Liver (tissue), 9 donors: Measurements from ENCODE around the gene PCDHB5. TPM values are rescaled to one million over a fixed set of nuclear protein-coding genes. Genes with fewer than 3 reads are reported as not detected.
"Not testable (repeated sequence)": the region's sequence is repeated elsewhere in the genome, so short reads cannot be mapped to it uniquely, and the experiment has no call there.

Experiments
- DNase-seq: peaks from one replicate; pipeline ENCODE4 v3.0.0-alpha.2; 2017; ENCODE audit warnings: low spot score
- H3K27ac ChIP-seq, 2 donors: one replicate each; pipeline ENCODE4 v1.7.0; 2013; ENCODE audit warnings: inconsistent platforms in 2 of 2, low read length in 2 of 2, control low read depth in 1 of 2, low read depth in 1 of 2, mild to moderate bottlenecking in 1 of 2
- H3K27me3 ChIP-seq, 4 donors: one replicate each; pipeline versions ENCODE4 v1.6.1 to v1.7.0; 2013; ENCODE audit warnings: low read length in 3 of 4, inconsistent platforms in 1 of 4, mild to moderate bottlenecking in 1 of 4, moderate library complexity in 1 of 4; ENCODE audit not compliant: control insufficient read depth in 4 of 4, insufficient read depth in 4 of 4
- H3K36me3 ChIP-seq, 4 donors: one replicate each; pipeline versions ENCODE4 v1.6.1 to v1.7.0; 2013; ENCODE audit warnings: low read length in 3 of 4, mild to moderate bottlenecking in 3 of 4, low read depth in 1 of 4, moderate library complexity in 1 of 4; ENCODE audit not compliant: control insufficient read depth in 4 of 4, insufficient read depth in 3 of 4
- H3K4me1 ChIP-seq, 4 donors: one replicate each; pipeline versions ENCODE4 v1.6.1 to v1.7.0; 2013; ENCODE audit warnings: low read length in 3 of 4, mild to moderate bottlenecking in 3 of 4, moderate library complexity in 1 of 4; ENCODE audit not compliant: control insufficient read depth in 4 of 4, insufficient read depth in 4 of 4
- H3K4me3 ChIP-seq, 3 donors: one replicate each; pipeline versions ENCODE4 v1.6.1 to v1.7.0; 2013; ENCODE audit warnings: low read length in 3 of 3, control low read depth in 1 of 3, low read depth in 1 of 3, mild to moderate bottlenecking in 1 of 3
- H3K9ac ChIP-seq, 2 donors: one replicate each; pipeline ENCODE4 v1.7.0; 2013; ENCODE audit warnings: low read length in 2 of 2, mild to moderate bottlenecking in 2 of 2, moderate library complexity in 2 of 2, control low read depth in 1 of 2, low read depth in 1 of 2
- H3K9me3 ChIP-seq, 4 donors: one replicate each; pipeline versions ENCODE4 v1.6.1 to v1.7.0; 2013; ENCODE audit warnings: low read length in 3 of 4; ENCODE audit not compliant: control insufficient read depth in 4 of 4
- EGR1 ChIP-seq, 2 donors: IDR thresholded peaks; 2 replicates each; pipeline ENCODE4 v1.6.1; 2016 to 2018; ENCODE audit warnings: antibody characterized with exemption in 2 of 2, low read depth in 2 of 2
- GABPA ChIP-seq, 2 donors: IDR thresholded peaks in 1 of 2; conservative IDR thresholded peaks in 1 of 2; 2 replicates each; pipeline ENCODE4 v1.6.1; 2016; ENCODE audit warnings: antibody characterized with exemption in 2 of 2, mild to moderate bottlenecking in 1 of 2, moderate library complexity in 1 of 2
- NR2F2 ChIP-seq: IDR thresholded peaks from 2 replicates; pipeline ENCODE4 v1.6.1; 2016; ENCODE audit warnings: antibody characterized with exemption
- RAD21 ChIP-seq, 2 donors: IDR thresholded peaks; 2 replicates each; pipeline ENCODE4 v1.6.1; 2016; ENCODE audit warnings: antibody characterized with exemption in 2 of 2, mild to moderate bottlenecking in 2 of 2
- WGBS: extraction: QIAGEN DNeasy Blood & Tissue Kit; methylation state at CpG from one replicate; pipeline ENCODE4 v1.1.7; 2013; 5-methylcytosine and 5-hydroxymethylcytosine counted together
- polyA plus RNA-seq, 2 donors: library from polyadenylated mRNA; stranded (reverse) in 1 of 2; unstranded in 1 of 2; fragments of 200-250 nt in 1 of 2; fragments of >200 nt in 1 of 2; fragmentation: Nextera tagmentation in 1 of 2; extraction: Ambion mirVana in 1 of 2; gene quantifications; one replicate each; pipeline versions ENCODE4 v1.2.1 to v1.2.3, GENCODE V29; 2013 to 2015
- total RNA-seq, 2 donors: library from RNA; depleted of rRNA; stranded (reverse); fragments of >200 nt; gene quantifications; one replicate each; pipeline ENCODE4 v1.2.3, GENCODE V29; 2014
- TF ChIP-seq, protein P1 (sequence below): fragments of 150-350 bp; IDR thresholded peaks from 2 replicates; pipeline ENCODE4 v1.5.1; 2017; ENCODE audit warnings: improper control_type of control experiment, low read depth, low read length; ENCODE audit not compliant: missing input control
- donor health status: healthy.
- donor health status: healthy.
- donor health status: healthy.
- donor health status: healthy.
- donor health status: healthy.

The PCDHB5 gene
- total and polyA plus RNA-seq, 4 donors = 0.17 to 0.42 (median 0.38) TPM

DNA sequence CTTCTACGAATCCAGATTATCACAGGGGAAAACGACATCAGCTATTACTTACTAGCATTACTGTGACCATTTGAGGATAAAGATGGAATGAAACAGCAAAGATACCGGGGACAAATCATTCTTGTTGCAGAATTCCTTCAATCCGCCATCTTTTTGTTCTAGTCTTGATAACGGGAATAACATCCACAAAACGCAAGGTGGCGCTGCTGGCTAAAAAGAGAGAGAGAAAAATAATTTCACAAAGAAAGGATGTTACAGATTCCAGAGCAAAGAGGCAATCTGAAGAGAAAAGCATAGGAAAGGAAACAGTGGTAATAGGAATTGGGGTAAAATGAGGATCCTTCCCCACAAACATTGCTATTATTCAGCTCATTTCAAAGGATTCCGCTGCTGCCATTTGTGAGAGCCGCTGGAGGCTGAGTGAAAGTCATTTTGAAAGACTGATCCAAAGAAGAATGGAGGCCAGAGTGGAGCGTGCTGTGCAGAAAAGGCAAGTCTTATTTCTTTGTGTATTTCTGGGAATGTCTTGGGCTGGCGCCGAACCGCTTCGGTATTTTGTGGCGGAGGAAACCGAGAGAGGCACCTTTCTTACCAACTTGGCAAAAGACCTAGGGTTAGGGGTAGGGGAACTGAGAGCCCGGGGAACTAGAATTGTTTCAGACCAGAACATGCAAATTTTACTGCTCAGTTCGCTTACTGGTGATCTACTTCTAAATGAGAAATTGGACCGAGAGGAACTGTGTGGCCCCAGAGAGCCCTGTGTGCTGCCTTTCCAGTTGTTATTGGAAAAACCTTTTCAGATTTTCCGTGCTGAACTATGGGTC, 37.6 kb downstream of the PCDHB5 start, which contains the start of gene PCDHB7:
PCDHB7 (plus strand) TSS at position 264 of the 824 bp plus-strand sequence; CDS start at position 456, 192 bp downstream.
- peaks cover 0 to 12% (median 4%) of the 10 kb centered on the region in 4 donors for H3K27me3 ChIP-seq
- no peak within 1 kb of the TSS for H3K9ac ChIP-seq
- peaks cover 11 to 52% (median 22%) of the 10 kb centered on the region in 4 donors for H3K9me3 ChIP-seq

DNA sequence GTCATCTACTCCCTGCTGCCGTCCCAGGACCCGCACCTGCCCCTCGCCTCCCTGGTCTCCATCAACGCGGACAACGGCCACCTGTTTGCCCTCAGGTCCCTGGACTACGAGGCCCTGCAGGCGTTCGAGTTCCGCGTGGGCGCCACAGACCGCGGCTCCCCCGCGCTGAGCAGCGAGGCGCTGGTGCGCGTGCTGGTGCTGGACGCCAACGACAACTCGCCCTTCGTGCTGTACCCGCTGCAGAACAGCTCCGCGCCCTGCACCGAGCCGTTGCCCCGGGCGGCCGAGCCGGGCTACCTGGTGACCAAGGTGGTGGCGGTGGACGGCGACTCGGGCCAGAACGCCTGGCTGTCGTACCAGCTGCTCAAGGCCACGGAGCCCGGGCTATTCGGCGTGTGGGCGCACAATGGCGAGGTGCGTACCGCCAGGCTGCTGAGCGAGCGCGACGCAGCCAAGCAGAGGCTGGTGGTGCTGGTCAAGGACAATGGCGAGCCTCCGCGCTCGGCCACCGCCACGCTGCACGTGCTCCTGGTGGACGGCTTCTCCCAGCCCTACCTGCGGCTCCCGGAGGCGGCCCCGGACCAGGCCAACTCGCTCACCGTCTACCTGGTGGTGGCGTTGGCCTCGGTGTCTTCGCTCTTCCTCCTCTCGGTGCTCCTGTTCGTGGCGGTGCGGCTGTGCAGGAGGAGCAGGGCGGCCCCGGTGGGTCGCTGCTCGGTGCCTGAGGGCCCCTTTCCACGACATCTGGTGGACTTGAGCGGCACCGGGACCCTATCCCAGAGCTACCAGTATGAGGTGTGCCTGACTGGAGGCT, 39.5 kb downstream of the PCDHB5 start:
- H3K27me3 ChIP-seq = peaks cover 0 to 12% (median 3%) of the 10 kb centered on the region in 4 donors
- 36% methylated on average over 79 of the region's 79 CpGs for WGBS

More for the DNA sequence above, 37.6 kb downstream of the PCDHB5 start, which contains the start of gene PCDHB7:
- no peak within 1 kb of the TSS for H3K27ac ChIP-seq
- H3K4me1 ChIP-seq = no peaks in the 10 kb centered on the region
- peak in 1 of 2 donors; percentile 23 for TF ChIP-seq RAD21 (IDR thresholded peaks at IDR 0.05)
- TF ChIP-seq, protein P1, sequence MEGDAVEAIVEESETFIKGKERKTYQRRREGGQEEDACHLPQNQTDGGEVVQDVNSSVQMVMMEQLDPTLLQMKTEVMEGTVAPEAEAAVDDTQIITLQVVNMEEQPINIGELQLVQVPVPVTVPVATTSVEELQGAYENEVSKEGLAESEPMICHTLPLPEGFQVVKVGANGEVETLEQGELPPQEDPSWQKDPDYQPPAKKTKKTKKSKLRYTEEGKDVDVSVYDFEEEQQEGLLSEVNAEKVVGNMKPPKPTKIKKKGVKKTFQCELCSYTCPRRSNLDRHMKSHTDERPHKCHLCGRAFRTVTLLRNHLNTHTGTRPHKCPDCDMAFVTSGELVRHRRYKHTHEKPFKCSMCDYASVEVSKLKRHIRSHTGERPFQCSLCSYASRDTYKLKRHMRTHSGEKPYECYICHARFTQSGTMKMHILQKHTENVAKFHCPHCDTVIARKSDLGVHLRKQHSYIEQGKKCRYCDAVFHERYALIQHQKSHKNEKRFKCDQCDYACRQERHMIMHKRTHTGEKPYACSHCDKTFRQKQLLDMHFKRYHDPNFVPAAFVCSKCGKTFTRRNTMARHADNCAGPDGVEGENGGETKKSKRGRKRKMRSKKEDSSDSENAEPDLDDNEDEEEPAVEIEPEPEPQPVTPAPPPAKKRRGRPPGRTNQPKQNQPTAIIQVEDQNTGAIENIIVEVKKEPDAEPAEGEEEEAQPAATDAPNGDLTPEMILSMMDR = peak; percentile 24
- no peak for TF ChIP-seq NR2F2
- WGBS = 22% methylated on average over 20 of the region's 20 CpGs
- H3K4me3 ChIP-seq = peak within 1 kb of the TSS in 2 of 3 donors; percentile 28 to 39
- no peak for DNase-seq
- H3K36me3 ChIP-seq = peaks cover 0 to 2% (median 0%) of the 10 kb centered on the region in 4 donors

GRCh38 chr5:141175933-141176332, 40.9 kb downstream of the PCDHB5 start:
- TF ChIP-seq EGR1 (IDR thresholded peaks at IDR 0.05; ENCODE audit: low read depth in 2 of 2) (no peak), GABPA (IDR thresholded peaks at IDR 0.05 in 1 of 2, conservative IDR thresholded peaks at IDR 0.05 in 1 of 2) (no peak)
- Histone ChIP-seq H3K4me1 (no peaks in the 10 kb centered on the region), H3K27me3 (peaks cover 0 to 15% (median 3%) of the 10 kb centered on the region in 4 donors), H3K27ac (no peak overlapping the region), H3K4me3 (no peak overlapping the region), H3K9me3 (peaks cover 20 to 49% (median 32%) of the 10 kb centered on the region in 4 donors), H3K9ac (no peak overlapping the region), H3K36me3 (no peaks in the 10 kb centered on the region)
- no peak for DNase-seq
- 49% methylated on average over 1 of the region's 1 CpG for WGBS

More for the DNA sequence above, 39.5 kb downstream of the PCDHB5 start:
- DNase-seq, H3K27ac ChIP-seq, H3K4me1 ChIP-seq, H3K9ac ChIP-seq, H3K4me3 ChIP-seq, H3K36me3 ChIP-seq: not testable (repeated sequence)
- H3K9me3 ChIP-seq = peaks cover 20 to 52% (median 27%) of the 10 kb centered on the region in 4 donors

GRCh38 chr5:141177577-141178191, 42.7 kb downstream of the PCDHB5 start, which contains the start of gene PCDHB8:
Gene PCDHB8 (plus strand): TSS chr5:141177790. CDS start chr5:141178035, 245 bp downstream.
- not testable (repeated sequence) for H3K4me3 ChIP-seq, H3K36me3 ChIP-seq, H3K9ac ChIP-seq, H3K4me1 ChIP-seq, DNase-seq, H3K27ac ChIP-seq
- peaks cover 23 to 48% (median 34%) of the 10 kb centered on the region in 4 donors for H3K9me3 ChIP-seq
- H3K27me3 ChIP-seq = peaks cover 0 to 16% (median 4%) of the 10 kb centered on the region in 4 donors
- WGBS = 25% methylated on average over 15 of the region's 18 CpGs

GRCh38 chr5:141179371-141179770, 44.4 kb downstream of the PCDHB5 start:
- H3K27ac ChIP-seq, H3K36me3 ChIP-seq, DNase-seq, H3K4me1 ChIP-seq, H3K9ac ChIP-seq, H3K4me3 ChIP-seq: not testable (repeated sequence)
- 32% methylated on average over 35 of the region's 39 CpGs for WGBS
- peaks cover 0 to 19% (median 4%) of the 10 kb centered on the region in 4 donors for H3K27me3 ChIP-seq
- H3K9me3 ChIP-seq = peaks cover 17 to 52% (median 30%) of the 10 kb centered on the region in 4 donors

DNA sequence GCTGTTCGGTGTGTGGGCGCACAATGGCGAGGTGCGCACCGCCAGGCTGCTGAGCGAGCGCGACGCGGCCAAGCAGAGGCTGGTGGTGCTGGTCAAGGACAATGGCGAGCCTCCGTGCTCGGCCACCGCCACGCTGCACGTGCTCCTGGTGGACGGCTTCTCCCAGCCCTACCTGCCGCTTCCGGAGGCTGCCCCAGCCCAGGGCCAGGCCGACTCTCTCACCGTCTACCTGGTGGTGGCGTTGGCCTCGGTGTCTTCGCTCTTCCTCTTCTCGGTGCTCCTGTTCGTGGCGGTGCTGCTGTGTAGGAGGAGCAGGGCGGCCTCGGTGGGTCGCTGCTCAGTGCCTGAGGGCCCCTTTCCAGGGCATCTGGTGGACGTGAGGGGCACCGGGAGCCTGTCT, 44.9 kb downstream of the PCDHB5 start:
- Histone ChIP-seq H3K9me3 (peaks cover 20 to 53% (median 27%) of the 10 kb centered on the region in 4 donors), H3K27me3 (peaks cover 0 to 16% (median 4%) of the 10 kb centered on the region in 4 donors)
- not testable (repeated sequence) for DNase-seq

More for the DNA sequence above, 44.9 kb downstream of the PCDHB5 start:
- not testable (repeated sequence) for H3K27ac ChIP-seq, H3K9ac ChIP-seq, H3K4me1 ChIP-seq, H3K36me3 ChIP-seq, H3K4me3 ChIP-seq
- 33% methylated on average over 32 of the region's 32 CpGs for WGBS
